ENCODE measurements around the gene ADM2.
"Not testable (repeated sequence)": the region's sequence is repeated elsewhere in the genome, so short reads cannot be mapped to it uniquely, and the experiment has no call there.

The ADM2 gene

GRCh38 chr22:50526834-50527801 lies 45.8 kb downstream of the ADM2 start:
- DNase-seq = peak; percentile 33

GRCh38 chr22:50527921-50528681 lies 46.8 kb downstream of the ADM2 start:
- DNase-seq = no peak

GRCh38 chr22:50528682-50529415 lies 47.5 kb downstream of the ADM2 start:
- DNase-seq = no peak

GRCh38 chr22:50529416-50529896 lies 48.1 kb downstream of the ADM2 start:
- DNase-seq = no peak

GRCh38 chr22:50529897-50530579 lies 48.7 kb downstream of the ADM2 start, which contains the start of gene TYMP:
TYMP (minus strand) TSS chr22:50530012; CDS start chr22:50529709, 303 bp downstream.
- DNase-seq = no peak

- no peak for DNase-seq
Measured at GRCh38 chr22:50530580-50530876, 49.2 kb downstream of the ADM2 start.

GRCh38 chr22:50530877-50531545 lies 49.7 kb downstream of the ADM2 start:
- no peak for DNase-seq

GRCh38 chr22:50531546-50531961 lies 50.2 kb downstream of the ADM2 start:
- DNase-seq = no peak

GRCh38 chr22:50531962-50532674 lies 50.8 kb downstream of the ADM2 start:
- no peak for DNase-seq

- DNase-seq = no peak
Measured at GRCh38 chr22:50532824-50533796, 51.8 kb downstream of the ADM2 start.

- not testable (repeated sequence) for DNase-seq
Measured at GRCh38 chr22:50533856-50534711, 52.7 kb downstream of the ADM2 start.

GRCh38 chr22:50535113-50535512 lies 53.8 kb downstream of the ADM2 start:
- no peak for DNase-seq

Data from GF-D8 (cell line).